ENCODE results near the gene SCAF4.
"Not testable (repeated sequence)": the region's sequence is repeated elsewhere in the genome, so short reads cannot be mapped to it uniquely, and the experiment has no call there.

Gene SCAF4

GRCh38 chr21:31772674-31773555, 41.0 kb upstream of the SCAF4 start:
- Histone ChIP-seq H3K9me3 (no peaks in the 10 kb centered on the region), H3K27ac (no peak overlapping the region), H3K4me1 (ENCODE audit: control insufficient read depth in 1 of 2, insufficient read depth in 1 of 2, low read depth in 1 of 2, low read length in 1 of 2) (no peaks in the 10 kb centered on the region), H3K36me3 (no peaks in the 10 kb centered on the region), H3K4me3 (ENCODE audit: low read depth in 1 of 2, low read length in 1 of 2) (no peak overlapping the region), H3K27me3 (no peaks in the 10 kb centered on the region)
- TF ChIP-seq CTCF (IDR thresholded peaks at IDR 0.05) = no peak

GRCh38 chr21:31771685-31772084, 39.8 kb upstream of the SCAF4 start:
- Histone ChIP-seq H3K27ac (no peak overlapping the region), H3K36me3 (no peaks in the 10 kb centered on the region), H3K9me3 (no peaks in the 10 kb centered on the region), H3K4me1 (ENCODE audit: control insufficient read depth in 1 of 2, insufficient read depth in 1 of 2, low read depth in 1 of 2, low read length in 1 of 2) (no peaks in the 10 kb centered on the region), H3K4me3 (ENCODE audit: low read depth in 1 of 2, low read length in 1 of 2) (no peak overlapping the region), H3K27me3 (no peaks in the 10 kb centered on the region)
- TF ChIP-seq CTCF (IDR thresholded peaks at IDR 0.05) = no peak

GRCh38 chr21:31768710-31769109, 36.8 kb upstream of the SCAF4 start:
- Histone ChIP-seq H3K9me3 (no peaks in the 10 kb centered on the region), H3K36me3 (no peaks in the 10 kb centered on the region), H3K4me1 (ENCODE audit: control insufficient read depth in 1 of 2, insufficient read depth in 1 of 2, low read depth in 1 of 2, low read length in 1 of 2) (no peaks in the 10 kb centered on the region), H3K4me3 (ENCODE audit: low read depth in 1 of 2, low read length in 1 of 2) (no peak overlapping the region), H3K27me3 (no peaks in the 10 kb centered on the region), H3K27ac (no peak overlapping the region)
- no peak for TF ChIP-seq CTCF (IDR thresholded peaks at IDR 0.05)

- no peaks in the 10 kb centered on the region for H3K36me3 ChIP-seq
- H3K27me3 ChIP-seq = no peaks in the 10 kb centered on the region
- no peak overlapping the region for H3K4me3 ChIP-seq (ENCODE audit: low read depth in 1 of 2, low read length in 1 of 2)
- no peaks in the 10 kb centered on the region for H3K9me3 ChIP-seq
- TF ChIP-seq CTCF (IDR thresholded peaks at IDR 0.05) = no peak
- H3K27ac ChIP-seq = no peak overlapping the region
- no peaks in the 10 kb centered on the region for H3K4me1 ChIP-seq (ENCODE audit: control insufficient read depth in 1 of 2, insufficient read depth in 1 of 2, low read depth in 1 of 2, low read length in 1 of 2)
These were observed 35.0 kb upstream of the SCAF4 start for GRCh38 chr21:31766899-31767298.

- H3K27ac ChIP-seq; H3K4me3 ChIP-seq (ENCODE audit: low read depth in 1 of 2, low read length in 1 of 2); H3K27me3 ChIP-seq; H3K36me3 ChIP-seq; H3K4me1 ChIP-seq (ENCODE audit: control insufficient read depth in 1 of 2, insufficient read depth in 1 of 2, low read depth in 1 of 2, low read length in 1 of 2); H3K9me3 ChIP-seq: not testable (repeated sequence)
These were observed 33.9 kb upstream of the SCAF4 start for GRCh38 chr21:31765850-31766249.

GRCh38 chr21:31760931-31761330, 29.0 kb upstream of the SCAF4 start:
- Histone ChIP-seq H3K27ac (no peak overlapping the region), H3K4me3 (ENCODE audit: low read depth in 1 of 2, low read length in 1 of 2) (no peak overlapping the region), H3K27me3 (no peaks in the 10 kb centered on the region), H3K36me3 (no peaks in the 10 kb centered on the region), H3K9me3 (no peaks in the 10 kb centered on the region), H3K4me1 (ENCODE audit: control insufficient read depth in 1 of 2, insufficient read depth in 1 of 2, low read depth in 1 of 2, low read length in 1 of 2) (no peaks in the 10 kb centered on the region)
- TF ChIP-seq CTCF (IDR thresholded peaks at IDR 0.05) = no peak

Measured in neutrophil (primary cell).